K562 (cell line): ENCODE results near the gene PRSS53. TPM values are rescaled to one million over a fixed set of nuclear protein-coding genes. Genes with fewer than 3 reads are reported as not detected.

Experiments
- ATAC-seq: fragments of 200-7000 bp; cut with Tn5 transposase; 3 replicates; pipeline ENCODE4 v1.9.1; 2020; ENCODE audit warnings: moderate library complexity
- BruUV-seq: library from RNA; stranded (reverse); fragments of 400-500 nt; replicated peaks from 2 replicates; lab custom pipeline; 2021; lab: Mats Ljungman, UMichigan
- CTCF ChIA-PET: fragments of 300-600 bp; formaldehyde crosslinking; extraction: SDS; loops from one replicate; lab custom pipeline; 2021; ENCODE audit warnings: low intra/inter-chr PET ratio; lab: Yijun Ruan, JAX
- POLR2A ChIA-PET: fragments of 300-600, 350-650 bp; sonication (Branson Sonifier 250); formaldehyde crosslinking; extraction: SDS; loops from one replicate; lab custom pipeline; 2021; ENCODE audit warnings: antibody characterized with exemption, inconsistent platforms; lab: Yijun Ruan, JAX
- DNase-seq, 4 experiments: peaks; one replicate each; pipeline versions ENCODE4 v3.0.0 to v3.0.0-alpha.2; 2011 to 2018; ENCODE audit warnings: low spot score in 3 of 4, mixed read lengths in 3 of 4; ENCODE audit errors: extremely low read depth in 1 of 4
- FAIRE-seq: peaks from 2 replicates; lab custom pipeline; 2011; peaks lifted over from hg19 to GRCh38; lab: Jason Lieb, UNC
- H2AFZ ChIP-seq: 2 replicates; pipeline ENCODE4 v1.6.0; 2011; ENCODE audit warnings: low read depth, low read length, control low read depth, inconsistent platforms
- H3K27ac ChIP-seq: fragments of 200-600 bp; 3 replicates; pipeline ENCODE4 v1.8.0; 2011; ENCODE audit warnings: low read depth, mild to moderate bottlenecking, control low read depth, inconsistent platforms, low read length, moderate library complexity, mixed read lengths; ENCODE audit errors: extremely low read depth
- H3K27me3 ChIP-seq, 2 experiments: fragments of 300-600 bp in 1 of 2; 2 replicates in 1 of 2; 3 replicates in 1 of 2; pipeline versions ENCODE4 v1.6.0 to v1.8.0; 2011; ENCODE audit warnings: inconsistent platforms in 2 of 2, low read length in 2 of 2, mild to moderate bottlenecking in 1 of 2, mixed read lengths in 1 of 2, moderate library complexity in 1 of 2; ENCODE audit not compliant: control insufficient read depth in 2 of 2, insufficient read depth in 2 of 2
- H3K36me3 ChIP-seq: fragments of 300-600 bp; 3 replicates; pipeline ENCODE4 v1.8.0; 2011; ENCODE audit warnings: mild to moderate bottlenecking, low read length, inconsistent platforms; ENCODE audit not compliant: control insufficient read depth, insufficient read depth
- H3K4me1 ChIP-seq, 2 experiments: fragments of 200-600 bp in 1 of 2; replicated peaks in 1 of 2; 2 replicates in 1 of 2; 3 replicates in 1 of 2; pipeline versions ENCODE4 v1.5.1 to v1.8.0; 2011; ENCODE audit warnings: inconsistent platforms in 2 of 2, low read length in 2 of 2, mild to moderate bottlenecking in 1 of 2, mixed read lengths in 1 of 2, moderate library complexity in 1 of 2; ENCODE audit not compliant: control insufficient read depth in 2 of 2, insufficient read depth in 2 of 2
- H3K4me2 ChIP-seq: 2 replicates; pipeline ENCODE4 v1.6.1; 2011; ENCODE audit warnings: low read length, control low read depth, inconsistent platforms, mixed read lengths; ENCODE audit not compliant: insufficient read depth
- H3K4me3 ChIP-seq: fragments of 200-600 bp; sonication (generic), shearing (Covaris generic); 2 replicates; pipeline ENCODE4 v1.5.1; 2016; ENCODE audit warnings: control low read depth, inconsistent platforms
- H3K79me2 ChIP-seq: fragments of 200-600 bp; 3 replicates; pipeline ENCODE4 v1.8.0; 2011; ENCODE audit warnings: low read length, inconsistent platforms; ENCODE audit not compliant: control insufficient read depth, insufficient read depth
- H3K9ac ChIP-seq, 2 experiments: 2 replicates each; pipeline versions ENCODE4 v1.6.0 to v1.6.1; 2011; ENCODE audit warnings: low read depth in 2 of 2, low read length in 2 of 2, control low read depth in 1 of 2, inconsistent platforms in 1 of 2, mild to moderate bottlenecking in 1 of 2, mixed read lengths in 1 of 2; ENCODE audit not compliant: insufficient read depth in 1 of 2
- H3K9me1 ChIP-seq: one replicate; pipeline ENCODE4 v1.6.0; 2011; ENCODE audit warnings: inconsistent platforms, mild to moderate bottlenecking, low read length, moderate library complexity; ENCODE audit not compliant: control insufficient read depth, insufficient read depth
- H3K9me3 ChIP-seq: replicated peaks from 2 replicates; pipeline ENCODE4 v1.5.1; 2011; ENCODE audit warnings: low read depth, low read length, inconsistent platforms; ENCODE audit not compliant: control insufficient read depth, insufficient read depth
- H4K20me1 ChIP-seq: replicated peaks from 2 replicates; pipeline ENCODE4 v1.6.1; 2011; ENCODE audit warnings: low read length, inconsistent platforms, mixed read lengths; ENCODE audit not compliant: control insufficient read depth, insufficient read depth
- CXXC5 ChIP-seq: fragments of 250-450 bp; sonication (Bioruptor Pico); IDR thresholded peaks from 2 replicates; pipeline ENCODE4 v1.8.0; 2022; ENCODE audit warnings: inconsistent platforms, mild to moderate bottlenecking, moderate library complexity
- E4F1 ChIP-seq: fragments of 250-450 bp; sonication (Bioruptor Pico); IDR thresholded peaks from 2 replicates; pipeline ENCODE4 v1.5.0; 2021; ENCODE audit warnings: mild to moderate bottlenecking, borderline replicate concordance
- EP400 ChIP-seq: fragments of 450-650 bp; IDR thresholded peaks from 2 replicates; pipeline ENCODE4 v1.6.1; 2017; ENCODE audit warnings: antibody characterized with exemption, mild to moderate bottlenecking, moderate library complexity
- GTF2F1 ChIP-seq: IDR thresholded peaks from 2 replicates; pipeline ENCODE4 v1.6.1; 2011; ENCODE audit warnings: low read depth, low read length, improper control_type of control experiment
- KDM5B ChIP-seq: fragments of 200-600 bp; sonication (generic); IDR thresholded peaks from 2 replicates; pipeline ENCODE4 v1.6.1; 2012; ENCODE audit warnings: low read depth, mild to moderate bottlenecking, moderate library complexity, low read length, control low read depth, inconsistent platforms; ENCODE audit not compliant: insufficient replicate concordance
- MLLT1 ChIP-seq, 2 experiments: fragments of 450-650 bp; IDR thresholded peaks; 2 replicates each; pipeline ENCODE4 v1.6.1; 2016
- RCOR1 ChIP-seq, 2 experiments: IDR thresholded peaks; 2 replicates each; pipeline ENCODE4 v1.6.1; 2012; ENCODE audit warnings: low read depth in 2 of 2, low read length in 2 of 2, borderline replicate concordance in 1 of 2, improper control_type of control experiment in 1 of 2
- RHOXF2B ChIP-seq: fragments of 250-450 bp; sonication (Bioruptor Pico); conservative IDR thresholded peaks from 2 replicates; pipeline ENCODE4 v1.5.1; 2021
- SREBF1 ChIP-seq: fragments of 150-350 bp; IDR thresholded peaks from 2 replicates; pipeline ENCODE4 v1.6.1; 2014; ENCODE audit warnings: antibody characterized with exemption, low read depth, low read length, borderline replicate concordance
- UBTF ChIP-seq, 2 experiments: IDR thresholded peaks; 2 replicates each; pipeline ENCODE4 v1.6.1; 2012; ENCODE audit warnings: improper control_type of control experiment in 2 of 2, low read depth in 2 of 2, low read length in 2 of 2, borderline replicate concordance in 1 of 2
- ZBTB17 ChIP-seq: fragments of 450-650 bp; formaldehyde crosslinking; IDR thresholded peaks from 2 replicates; pipeline ENCODE4 v1.4.0; 2020; ENCODE audit warnings: mild to moderate bottlenecking
- ZNF165 ChIP-seq: fragments of 250-450 bp; sonication (Bioruptor Pico); IDR thresholded peaks from 2 replicates; pipeline ENCODE4 v1.4.0; 2020; ENCODE audit warnings: borderline replicate concordance
- ZNF347 ChIP-seq: fragments of 450-650 bp; formaldehyde crosslinking; IDR thresholded peaks from 2 replicates; pipeline ENCODE4 v1.4.0; 2020; ENCODE audit warnings: low read depth, mild to moderate bottlenecking, moderate library complexity
- ZNF511 ChIP-seq: sonication (generic); formaldehyde crosslinking; IDR thresholded peaks from 2 replicates; pipeline ENCODE4 v1.8.0; 2022; ENCODE audit warnings: mild to moderate bottlenecking, missing genetic modification reagents
- ZNF584 ChIP-seq: fragments of 200-800 bp; sonication (Bioruptor generic); IDR thresholded peaks from 2 replicates; pipeline ENCODE4 v1.6.1; 2016; ENCODE audit warnings: low read depth, mild to moderate bottlenecking, missing genetic modification characterization, missing compliant biosample characterization
- WGBS: fragments of 100-300 bp; shearing (Covaris generic); methylation state at CpG from one replicate; pipeline ENCODE4 v1.1.6; 2016; ENCODE audit warnings: low coverage, mixed read lengths; ENCODE audit not compliant: insufficient coverage; ENCODE audit errors: missing lambda C conversion rate; 5-methylcytosine and 5-hydroxymethylcytosine counted together
- in situ Hi-C: fragments of 300-500 bp; cut with MboI; formaldehyde crosslinking; loops from 4 replicates; pipeline ENCODE4 v1.15.0; 2018; ENCODE audit warnings: inconsistent platforms, mixed read lengths
- intact Hi-C: fragments of 100-400 bp; cut with micrococcal nuclease; formaldehyde crosslinking; loops from 2 replicates; pipeline ENCODE4 v1.14.2; 2022
- polyA plus RNA-seq, 8 experiments: library from polyadenylated mRNA; depleted of rRNA in 4 of 8; stranded (reverse) in 5 of 8; unstranded in 3 of 8; fragments of >200 nt; fragmentation: Nextera tagmentation in 2 of 8; fragmentation: Illumina TruSeq in 1 of 8; extraction: Ambion mirVana in 2 of 8; extraction: Trizol in 1 of 8; gene quantifications; 2 replicates each; pipeline versions ENCODE4 v1.2.1 to v1.2.3, GENCODE V29; 2011 to 2014; ENCODE audit warnings: inconsistent platforms in 1 of 8, missing spikeins in 1 of 8
- total RNA-seq, 7 experiments: library from RNA; depleted of rRNA in 6 of 7; stranded (reverse); fragments of >200 nt in 6 of 7; fragmentation: Illumina TruSeq in 2 of 7; extraction: Trizol in 2 of 7; gene quantifications; 2 replicates each; pipeline versions ENCODE4 v1.2.1 to v1.2.3, GENCODE V29; 2011 to 2021; ENCODE audit warnings: low replicate concordance in 1 of 7

The PRSS53 gene
- total and polyA plus RNA-seq, 9 of the 15 experiments (the other 6 are each of a cell fraction or from before 2014, with no cell fraction given): 0.40 to 1.9 (median 0.78) TPM; not detected in 2

GRCh38 chr16:31092330-31092729, 3.6 kb upstream of the PRSS53 start:
- 92% methylated on average over 5 of the region's 5 CpGs for WGBS
- H3K9me1 ChIP-seq: peaks cover 6% of the 10 kb centered on the region
- peaks cover 8% of the 10 kb centered on the region; the same call in 1 of the 2 replicates for H4K20me1 ChIP-seq
- H3K9me3 ChIP-seq: 0 out of 2 replicates have a peak, but pooled peaks cover 4% of the 10 kb centered on the region
- H3K4me2 ChIP-seq: peak overlapping the region; percentile 83; the same call in 1 of the 2 replicates
- FAIRE-seq (no peak), DNase-seq (no peak), ATAC-seq (no peak)
- H3K27ac ChIP-seq: no peak overlapping the region
- no peaks in the 10 kb centered on the region for H3K27me3 ChIP-seq
- peak overlapping the region in 1 of 2 experiments; percentile 66; a peak in 1 of 4 replicates for H3K9ac ChIP-seq
- BruUV-seq: no TSS peak
- H3K36me3 ChIP-seq: peaks cover 33% of the 10 kb centered on the region; the same call in 2 of the 3 replicates
- peaks cover 22% of the 10 kb centered on the region for H3K79me2 ChIP-seq
- H3K4me1 ChIP-seq: peaks cover 17 to 42% of the 10 kb centered on the region in 2 experiments; a peak in 4 of 5 replicates
- CTCF ChIA-PET: interaction anchor here (0.6 kb wide), 1 partner anchor 19 kb away, joined by 3 read pairs; no protein-coding TSS in a partner anchor
- intact Hi-C loops: loop anchor here (10.0 kb wide), 1 partner anchor 138 kb away; the partner anchor contains the start of gene SETD1A
- no peak overlapping the region for H2AFZ ChIP-seq
- in situ Hi-C loops: no loop called here
- POLR2A ChIA-PET: interaction anchor here (0.7 to 3.1 kb wide), 3 partner anchors 18 to 108 kb away, joined by 3 to 16 read pairs (median 4); partner anchors contain the start of genes HSD3B7, ZNF646 and ZNF668
- H3K4me3 ChIP-seq: no peak overlapping the region
- TF ChIP-seq E4F1 (CRISPR knock-in tag) (no peak), CXXC5 (no peak), MLLT1 (IDR thresholded peaks at IDR 0.05) (no peak), ZNF584 (CRISPR knock-in tag) (no peak), KDM5B (no peak), UBTF (IDR thresholded peaks at IDR 0.05; ENCODE audit: borderline replicate concordance in 1 of 2, low read depth in 2 of 2, low read length in 2 of 2) (no peak), RHOXF2B (CRISPR knock-in tag) (no peak), EP400 (no peak), GTF2F1 (no peak), ZNF347 (no peak), ZBTB17 (CRISPR knock-in tag) (no peak), SREBF1 (no peak), RCOR1 (IDR thresholded peaks at IDR 0.05; ENCODE audit: borderline replicate concordance in 1 of 2, low read depth in 2 of 2, low read length in 2 of 2) (no peak), ZNF165 (CRISPR knock-in tag) (no peak), ZNF511 (no peak)
